Activated T-cell treated with anti-CD3 and anti-CD28 coated beads, Interleukin-2, amount 50 U/mL, for 4 hours (primary cell): ENCODE results near the gene SSNA1. TPM values are rescaled to one million over a fixed set of nuclear protein-coding genes. Genes with fewer than 3 reads are reported as not detected.

ENCODE experiments used
- ATAC-seq, 2 donors: fragments of 200-7000 bp; cut with Tn5 transposase; one replicate each; pipeline ENCODE4 v1.10.0; 2021
- DNase-seq: peaks from one replicate; pipeline ENCODE4 v3.0.0-alpha.2; 2020
- H3K27me3 Mint-ChIP-seq: one replicate; pipeline ENCODE4 v1.8.0; 2021; ENCODE audit warnings: low read depth, mixed read lengths
- H3K36me3 Mint-ChIP-seq: one replicate; pipeline ENCODE4 v1.8.0; 2022; ENCODE audit warnings: mixed read lengths; ENCODE audit not compliant: insufficient read depth
- H3K4me1 Mint-ChIP-seq: one replicate; pipeline ENCODE4 v1.8.0; 2021; ENCODE audit warnings: low read depth, mixed read lengths
- H3K4me3 Mint-ChIP-seq: one replicate; pipeline ENCODE4 v1.8.0; 2021; ENCODE audit warnings: mild to moderate bottlenecking, moderate library complexity, mixed read lengths
- H3K9me3 Mint-ChIP-seq: one replicate; pipeline ENCODE4 v1.8.0; 2021; ENCODE audit warnings: mixed read lengths
- total RNA-seq, 3 donors: library from RNA; stranded (reverse); gene quantifications; one replicate each; pipeline ENCODE4 v1.2.1, GENCODE V29; 2021

The SSNA1 gene
- total RNA-seq, 3 donors from 2014 or later: 144 to 156 (median 150) TPM

- DNase-seq: no peak
- Mint-ChIP-seq H3K27me3 (peaks cover 38% of the 10 kb centered on the region), H3K4me1 (peaks cover 4% of the 10 kb centered on the region), H3K4me3 (no peak within 1 kb of the TSS), H3K36me3 (no peaks in the 10 kb centered on the region), H3K9me3 (no peaks in the 10 kb centered on the region)
- ATAC-seq: no peak
These were observed 18.5 kb upstream of the SSNA1 start, which contains the start of gene LRRC26 for GRCh38 chr9:137169896-137170358. Gene LRRC26 (minus strand): TSS chr9:137170051. CDS start chr9:137169943, 108 bp downstream.

- H3K27me3 Mint-ChIP-seq: peaks cover 31% of the 10 kb centered on the region
- DNase-seq (no peak), ATAC-seq (no peak)
- no peak overlapping the region for H3K4me3 Mint-ChIP-seq
- no peaks in the 10 kb centered on the region for H3K36me3 Mint-ChIP-seq
- H3K9me3 Mint-ChIP-seq: no peaks in the 10 kb centered on the region
- peaks cover 4% of the 10 kb centered on the region for H3K4me1 Mint-ChIP-seq
These were observed 17.9 kb upstream of the SSNA1 start for GRCh38 chr9:137170486-137171148.

GRCh38 chr9:137171149-137171900 is 17.2 kb upstream of the SSNA1 start:
- no peak for DNase-seq
- ATAC-seq: no peak
- peaks cover 4% of the 10 kb centered on the region for H3K4me1 Mint-ChIP-seq
- H3K9me3 Mint-ChIP-seq: no peaks in the 10 kb centered on the region
- peaks cover 24% of the 10 kb centered on the region for H3K27me3 Mint-ChIP-seq
- no peaks in the 10 kb centered on the region for H3K36me3 Mint-ChIP-seq
- H3K4me3 Mint-ChIP-seq: no peak overlapping the region

GRCh38 chr9:137172901-137173795 is 15.3 kb upstream of the SSNA1 start:
- Mint-ChIP-seq H3K36me3 (peaks cover 3% of the 10 kb centered on the region), H3K4me3 (no peak overlapping the region), H3K27me3 (peaks cover 18% of the 10 kb centered on the region), H3K9me3 (no peaks in the 10 kb centered on the region), H3K4me1 (peaks cover 1% of the 10 kb centered on the region)
- no peak for ATAC-seq
- no peak for DNase-seq

- Mint-ChIP-seq H3K4me3 (no peak overlapping the region), H3K9me3 (no peaks in the 10 kb centered on the region), H3K4me1 (no peaks in the 10 kb centered on the region), H3K27me3 (peaks cover 16% of the 10 kb centered on the region), H3K36me3 (peaks cover 3% of the 10 kb centered on the region)
- ATAC-seq: no peak
- no peak for DNase-seq
These were observed 14.4 kb upstream of the SSNA1 start for GRCh38 chr9:137173796-137174664.

- Mint-ChIP-seq H3K4me1 (no peaks in the 10 kb centered on the region), H3K4me3 (no peak overlapping the region), H3K9me3 (no peaks in the 10 kb centered on the region), H3K27me3 (peaks cover 16% of the 10 kb centered on the region), H3K36me3 (peaks cover 3% of the 10 kb centered on the region)
- DNase-seq (peak; percentile 18), ATAC-seq (peak in 1 of 2 donors; percentile 24)
These were observed 13.7 kb upstream of the SSNA1 start for GRCh38 chr9:137174722-137175293.

- H3K9me3 Mint-ChIP-seq: no peaks in the 10 kb centered on the region
- H3K4me1 Mint-ChIP-seq: no peaks in the 10 kb centered on the region
- no peak overlapping the region for H3K4me3 Mint-ChIP-seq
- peaks cover 3% of the 10 kb centered on the region for H3K36me3 Mint-ChIP-seq
- ATAC-seq: peak; percentile 19 to 37
- H3K27me3 Mint-ChIP-seq: peaks cover 10% of the 10 kb centered on the region
- no peak for DNase-seq
These were observed 13.0 kb upstream of the SSNA1 start for GRCh38 chr9:137175345-137175961.

GRCh38 chr9:137176302-137177182 is 11.9 kb upstream of the SSNA1 start:
- Mint-ChIP-seq H3K27me3 (peaks cover 4% of the 10 kb centered on the region), H3K4me1 (no peaks in the 10 kb centered on the region), H3K4me3 (no peak overlapping the region), H3K36me3 (peaks cover 3% of the 10 kb centered on the region), H3K9me3 (no peaks in the 10 kb centered on the region)
- ATAC-seq (peak; percentile 52 to 59), DNase-seq (no peak)

- ATAC-seq (no peak), DNase-seq (no peak)
- Mint-ChIP-seq H3K4me1 (no peaks in the 10 kb centered on the region), H3K27me3 (no peaks in the 10 kb centered on the region), H3K4me3 (no peak overlapping the region), H3K9me3 (no peaks in the 10 kb centered on the region), H3K36me3 (peaks cover 10% of the 10 kb centered on the region)
These were observed 10.1 kb upstream of the SSNA1 start for GRCh38 chr9:137178201-137178938.

GRCh38 chr9:137178939-137179630 is 9.4 kb upstream of the SSNA1 start:
- no peak for ATAC-seq
- Mint-ChIP-seq H3K36me3 (peaks cover 15% of the 10 kb centered on the region), H3K4me3 (no peak overlapping the region), H3K27me3 (no peaks in the 10 kb centered on the region), H3K9me3 (no peaks in the 10 kb centered on the region), H3K4me1 (peaks cover under 1% of the 10 kb centered on the region)
- no peak for DNase-seq

- Mint-ChIP-seq H3K36me3 (peaks cover 15% of the 10 kb centered on the region), H3K4me3 (no peak overlapping the region), H3K27me3 (no peaks in the 10 kb centered on the region), H3K9me3 (no peaks in the 10 kb centered on the region), H3K4me1 (peaks cover 5% of the 10 kb centered on the region)
- ATAC-seq (no peak), DNase-seq (no peak)
These were observed 8.7 kb upstream of the SSNA1 start for GRCh38 chr9:137179761-137180160.
